Body of pancreas (tissue), 4 donors: Measurements from ENCODE around the gene CNTNAP1.

Experiments used
- POLR2A ChIP-seq, 3 donors: fragments of 450-650 bp; IDR thresholded peaks; one replicate each; pipeline ENCODE4 v1.6.1; 2016; ENCODE audit warnings: antibody characterized with exemption in 3 of 3, mild to moderate bottlenecking in 2 of 3
- TF ChIP-seq, protein P1 (sequence below), 7 experiments: fragments of 450-650 bp in 4 of 7; fragments of 200-600 bp in 3 of 7; sonication (generic) in 3 of 7; IDR thresholded peaks; one replicate each; pipeline ENCODE4 v1.5.1; 2016 to 2019; ENCODE audit warnings: antibody characterized with exemption in 7 of 7

GRCh38 chr17:42682722-42683403, 532 bp downstream of the CNTNAP1 start:
- TF ChIP-seq, protein P1, sequence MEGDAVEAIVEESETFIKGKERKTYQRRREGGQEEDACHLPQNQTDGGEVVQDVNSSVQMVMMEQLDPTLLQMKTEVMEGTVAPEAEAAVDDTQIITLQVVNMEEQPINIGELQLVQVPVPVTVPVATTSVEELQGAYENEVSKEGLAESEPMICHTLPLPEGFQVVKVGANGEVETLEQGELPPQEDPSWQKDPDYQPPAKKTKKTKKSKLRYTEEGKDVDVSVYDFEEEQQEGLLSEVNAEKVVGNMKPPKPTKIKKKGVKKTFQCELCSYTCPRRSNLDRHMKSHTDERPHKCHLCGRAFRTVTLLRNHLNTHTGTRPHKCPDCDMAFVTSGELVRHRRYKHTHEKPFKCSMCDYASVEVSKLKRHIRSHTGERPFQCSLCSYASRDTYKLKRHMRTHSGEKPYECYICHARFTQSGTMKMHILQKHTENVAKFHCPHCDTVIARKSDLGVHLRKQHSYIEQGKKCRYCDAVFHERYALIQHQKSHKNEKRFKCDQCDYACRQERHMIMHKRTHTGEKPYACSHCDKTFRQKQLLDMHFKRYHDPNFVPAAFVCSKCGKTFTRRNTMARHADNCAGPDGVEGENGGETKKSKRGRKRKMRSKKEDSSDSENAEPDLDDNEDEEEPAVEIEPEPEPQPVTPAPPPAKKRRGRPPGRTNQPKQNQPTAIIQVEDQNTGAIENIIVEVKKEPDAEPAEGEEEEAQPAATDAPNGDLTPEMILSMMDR (IDR thresholded peaks at IDR 0.05) = no peak
- TF ChIP-seq POLR2A (IDR thresholded peaks at IDR 0.05) = no peak
